NCI-H146 treated with DMSO at 0.1 percent for 48 hours (cell line): ENCODE measurements around the gene CYP2W1.

Experiments used
- DNase-seq: peaks from one replicate; lab custom pipeline; 2025; ENCODE audit not compliant: unreplicated experiment; lab: John Stamatoyannopoulos, UW

CYP2W1 gene

GRCh38 chr7:964401-965231 lies 18.4 kb upstream of the CYP2W1 start:
- no peak for DNase-seq

GRCh38 chr7:966291-967069 lies 16.5 kb upstream of the CYP2W1 start:
- DNase-seq = no peak

GRCh38 chr7:967361-968082 lies 15.5 kb upstream of the CYP2W1 start:
- DNase-seq = no peak

GRCh38 chr7:968205-969105 lies 14.5 kb upstream of the CYP2W1 start:
- DNase-seq = no peak

GRCh38 chr7:969403-969802 lies 13.6 kb upstream of the CYP2W1 start:
- DNase-seq = no peak

GRCh38 chr7:970744-971143 lies 12.2 kb upstream of the CYP2W1 start:
- DNase-seq = no peak

- DNase-seq = no peak
These were observed 10.9 kb upstream of the CYP2W1 start for GRCh38 chr7:972110-972509.

- DNase-seq = no peak
These were observed 10.2 kb upstream of the CYP2W1 start for GRCh38 chr7:972676-973309.

- DNase-seq = no peak
These were observed 9.7 kb upstream of the CYP2W1 start for GRCh38 chr7:973312-973711.

- DNase-seq = no peak
These were observed 8.8 kb upstream of the CYP2W1 start for GRCh38 chr7:974172-974571.

- DNase-seq = peak; percentile 34
These were observed 7.9 kb upstream of the CYP2W1 start, which contains the start of gene COX19 for GRCh38 chr7:974820-975681. TSS of gene COX19 (minus strand) at chr7:975549. CDS start at chr7:975509, 40 bp downstream.

- DNase-seq = no peak
These were observed 7.1 kb upstream of the CYP2W1 start for GRCh38 chr7:975702-976473.

- DNase-seq = no peak
These were observed 6.1 kb upstream of the CYP2W1 start for GRCh38 chr7:976901-977325.

GRCh38 chr7:977326-978048 lies 5.5 kb upstream of the CYP2W1 start:
- no peak for DNase-seq

GRCh38 chr7:978049-978346 lies 5.0 kb upstream of the CYP2W1 start:
- DNase-seq = no peak

- DNase-seq = no peak
These were observed 4.4 kb upstream of the CYP2W1 start for GRCh38 chr7:978416-979091.

- no peak for DNase-seq
These were observed 3.8 kb upstream of the CYP2W1 start for GRCh38 chr7:979151-979550.
